ENCODE measurements around the gene JAG1.
A peak's percentile ranks its signal among the peaks of the same experiment; 100 is the strongest.

Gene JAG1

DNA sequence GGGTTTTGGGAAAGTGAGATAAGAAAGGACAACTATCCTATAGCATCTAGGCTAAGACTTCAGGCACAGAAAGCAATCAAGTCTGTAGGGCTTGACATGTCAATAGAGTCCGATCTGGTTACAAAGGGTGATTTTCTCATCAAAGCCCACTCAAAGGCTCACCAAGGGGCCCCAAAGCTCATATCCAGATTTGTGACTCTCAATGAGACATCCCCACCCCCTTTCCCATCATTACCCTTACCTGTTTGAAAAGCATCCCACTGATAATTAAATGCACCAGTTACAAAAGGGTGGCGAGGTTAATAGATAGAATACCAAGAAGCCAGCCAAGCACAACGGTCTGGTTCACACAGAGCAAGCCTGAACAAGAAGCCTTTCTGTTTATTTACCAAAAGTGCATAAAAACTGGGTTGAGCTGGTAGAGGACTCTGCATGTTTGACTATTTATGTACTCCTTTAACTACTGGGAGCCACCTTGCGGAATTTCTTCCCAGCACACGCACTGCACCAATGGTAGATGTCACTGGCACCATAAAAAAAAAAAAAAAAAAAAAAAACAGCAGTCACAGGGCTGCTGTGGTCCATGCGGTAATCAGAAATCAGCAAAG lies 6.1 kb downstream of the JAG1 start:
- no peak for DNase-seq (ENCODE audit: low spot score)

DNA sequence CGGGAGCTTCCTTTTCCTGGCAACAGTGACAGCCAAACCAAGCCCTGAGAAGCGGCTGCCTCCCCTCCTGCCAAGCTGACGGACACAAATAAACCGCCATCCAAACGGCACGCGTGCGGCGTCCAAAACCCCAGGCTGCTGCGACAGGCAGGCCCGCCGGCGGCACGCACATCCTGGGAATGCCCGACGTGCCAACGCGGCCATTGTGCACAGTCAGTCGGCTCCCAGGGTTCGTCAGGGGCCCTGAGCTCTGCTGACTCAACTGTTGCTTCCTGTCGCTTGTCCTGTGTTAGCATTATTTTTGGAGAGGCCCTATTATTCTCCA lies 6.8 kb downstream of the JAG1 start:
- DNase-seq (ENCODE audit: low spot score): no peak

DNA sequence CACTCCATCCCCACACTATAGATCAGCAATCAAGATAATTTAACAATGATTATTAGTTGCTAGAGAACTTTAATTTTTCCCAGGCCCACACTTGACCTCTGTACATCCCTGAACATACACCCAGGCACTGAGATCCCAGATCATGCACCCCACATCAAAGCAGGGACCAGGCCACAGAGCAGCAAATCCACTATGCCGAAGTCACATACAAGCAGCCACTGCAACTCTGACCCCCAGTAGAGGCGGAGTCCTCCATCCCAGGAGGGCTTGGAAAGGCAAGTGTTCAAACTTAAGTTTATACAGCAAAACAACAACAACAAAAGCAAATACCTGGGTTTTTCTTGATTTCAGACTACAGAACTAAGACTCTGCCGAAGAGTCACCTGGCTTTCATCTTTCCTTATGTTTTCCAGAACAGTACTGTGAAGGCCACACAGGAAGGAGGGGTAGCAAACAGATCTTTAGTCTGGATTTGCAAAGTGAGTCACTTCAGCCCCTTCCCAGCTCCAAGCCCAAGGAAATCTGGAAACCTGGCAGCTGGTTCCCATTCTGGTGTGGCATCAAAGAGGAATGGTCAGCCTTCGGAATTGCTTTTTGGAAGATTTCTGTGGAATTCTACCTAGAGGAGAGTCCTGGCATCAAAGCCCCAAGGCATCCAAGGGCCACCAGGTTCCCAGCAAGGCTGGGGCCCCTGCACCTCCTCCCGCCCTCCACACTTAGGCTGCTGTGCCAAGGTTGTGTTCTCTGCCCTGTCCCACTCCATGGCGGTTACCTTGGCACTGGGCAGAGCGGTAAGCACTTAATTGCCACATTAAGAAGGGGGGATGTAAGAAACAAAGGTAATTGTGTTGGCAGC lies 7.3 kb downstream of the JAG1 start:
- no peak for DNase-seq (ENCODE audit: low spot score)

DNA sequence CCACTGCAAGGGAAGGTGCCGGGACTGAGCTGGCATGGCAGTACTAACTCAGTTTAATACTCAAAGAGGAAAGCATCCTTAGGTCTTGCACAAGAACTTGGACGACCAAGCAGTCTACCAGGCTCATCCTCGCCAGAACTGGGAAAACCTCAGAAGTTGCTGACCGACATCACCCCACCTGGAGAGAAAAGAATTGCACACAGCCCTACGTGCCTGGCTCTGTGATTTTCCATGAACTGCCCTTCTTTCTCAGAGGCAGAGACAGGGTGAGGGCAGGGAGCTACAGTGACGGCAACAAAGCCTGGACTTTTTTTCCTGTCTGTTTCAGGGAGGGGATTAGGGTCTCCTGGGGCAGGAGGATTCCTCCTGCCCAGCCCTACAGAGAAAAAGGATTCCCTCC lies 8.0 kb downstream of the JAG1 start:
- DNase-seq (ENCODE audit: low spot score): no peak

DNA sequence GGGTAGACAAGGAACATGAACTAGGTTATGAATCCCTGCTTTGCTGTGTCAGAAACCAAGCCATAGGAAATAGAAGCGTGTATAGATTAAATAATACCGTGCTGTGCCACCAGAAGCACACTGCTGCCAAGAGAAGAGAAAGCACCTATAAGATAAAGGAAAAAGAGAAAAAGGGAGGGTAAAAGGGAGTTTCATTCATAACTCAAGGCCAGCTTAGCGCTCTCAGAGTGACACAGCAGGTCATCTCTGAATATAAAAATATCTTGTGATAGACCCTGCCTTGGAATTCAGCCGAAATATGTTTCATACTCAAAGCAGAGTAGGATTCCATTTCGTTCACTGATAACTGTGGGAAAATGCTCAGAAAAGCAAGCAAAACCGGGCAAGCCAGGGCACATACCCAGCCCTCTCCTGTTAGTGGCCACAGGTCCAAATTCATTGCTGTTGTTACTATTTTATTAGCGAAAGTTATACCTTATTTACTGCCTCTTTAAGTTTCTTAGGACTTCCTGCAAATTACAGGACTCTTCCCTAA lies 8.7 kb downstream of the JAG1 start:
- no peak for DNase-seq (ENCODE audit: low spot score)

DNA sequence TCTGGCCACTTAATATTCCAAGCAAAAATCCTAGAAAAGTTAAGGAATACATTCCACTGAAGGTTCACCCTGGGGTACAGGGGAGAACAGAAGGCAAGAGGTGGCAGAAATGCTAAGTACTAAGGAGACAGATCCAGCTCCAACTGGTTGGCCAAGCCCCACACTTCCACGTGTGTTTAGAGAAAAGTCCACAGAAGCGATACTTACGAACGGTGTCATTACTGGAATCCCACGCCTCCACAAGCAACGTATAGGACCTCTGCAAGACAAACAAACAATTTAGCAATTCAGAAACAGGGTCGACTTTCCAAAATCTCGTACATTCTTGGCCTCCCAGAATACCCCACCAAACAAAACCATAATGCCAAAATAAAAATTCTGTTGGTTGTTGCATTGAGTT lies 10.0 kb downstream of the JAG1 start:
- no peak for DNase-seq (ENCODE audit: low spot score)

DNA sequence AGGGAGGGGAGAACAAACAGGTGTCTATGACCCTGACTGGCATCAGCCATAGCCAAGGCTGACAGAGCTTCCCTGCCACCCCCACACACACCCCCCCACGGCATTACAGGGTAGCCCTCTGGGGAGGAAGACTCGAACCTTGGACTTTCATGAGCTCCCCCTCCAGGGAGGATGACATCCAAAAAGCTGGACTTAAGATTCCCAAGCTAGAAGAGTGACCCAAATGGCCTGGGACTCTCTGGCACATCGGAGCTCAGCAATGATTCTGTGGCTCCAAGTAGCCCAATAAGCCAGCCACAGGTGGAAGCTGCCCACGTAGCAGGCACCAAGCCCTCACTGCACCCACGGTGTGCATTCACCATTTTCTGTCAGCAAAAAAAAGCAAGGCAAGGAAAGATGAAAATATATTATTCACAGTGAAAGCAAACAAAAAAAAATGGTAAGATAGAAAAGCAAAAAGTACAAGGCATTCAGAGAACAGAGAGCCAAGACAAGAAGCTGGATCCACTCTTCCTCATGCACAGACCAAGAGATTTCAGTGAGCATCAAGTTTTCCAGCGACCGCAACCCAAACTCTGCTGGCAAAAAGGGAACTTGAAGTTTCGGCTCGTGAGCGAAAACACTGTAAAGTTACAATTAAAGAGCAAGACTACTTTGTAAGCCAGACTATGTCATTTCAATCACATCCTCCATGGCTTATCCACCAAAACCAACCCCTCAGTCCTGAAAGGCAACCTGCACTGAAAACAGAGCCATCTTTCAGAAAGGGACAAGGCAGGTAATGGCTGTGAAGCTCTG lies 10.9 kb downstream of the JAG1 start:
- no peak for DNase-seq (ENCODE audit: low spot score)

DNA sequence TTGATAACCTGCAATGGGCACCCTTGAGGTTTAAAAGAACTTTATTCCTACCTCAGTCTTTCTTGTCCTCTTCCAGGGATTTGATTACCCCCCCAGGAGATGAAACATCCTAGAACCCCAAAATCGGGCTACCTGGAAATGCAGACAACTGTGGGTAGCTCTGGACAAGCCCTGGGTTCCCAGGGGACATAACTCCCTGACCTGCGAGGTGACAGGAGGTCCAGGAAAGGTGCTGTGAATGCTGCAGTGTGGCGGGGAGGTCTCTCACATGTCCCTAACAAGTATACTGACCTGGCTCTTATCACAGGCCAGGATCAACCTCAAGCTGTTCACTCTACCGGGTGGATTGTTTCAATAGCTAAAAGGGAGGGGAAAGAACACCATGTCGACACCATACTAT lies 11.6 kb downstream of the JAG1 start:
- no peak for DNase-seq (ENCODE audit: low spot score)

DNA sequence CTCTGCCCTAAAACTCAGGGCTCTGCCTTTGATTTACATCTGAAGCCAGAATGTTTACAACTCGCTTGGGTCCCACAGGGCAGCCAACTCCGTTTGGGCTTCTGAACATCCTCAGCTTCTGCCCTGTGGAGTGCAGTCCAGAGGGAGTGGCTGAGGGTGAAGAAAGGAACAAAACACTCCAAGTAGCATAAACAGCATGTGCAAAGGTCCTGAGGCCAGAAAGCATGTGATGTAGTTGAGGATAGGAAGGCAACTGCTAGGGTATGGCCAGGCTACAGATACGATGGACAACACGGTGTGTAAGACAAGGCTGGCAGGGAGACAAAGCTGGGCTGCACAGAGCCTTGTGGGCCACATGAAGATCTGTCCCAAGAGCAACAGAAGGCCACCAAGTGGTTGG lies 12.5 kb downstream of the JAG1 start:
- DNase-seq (ENCODE audit: low spot score): no peak

DNA sequence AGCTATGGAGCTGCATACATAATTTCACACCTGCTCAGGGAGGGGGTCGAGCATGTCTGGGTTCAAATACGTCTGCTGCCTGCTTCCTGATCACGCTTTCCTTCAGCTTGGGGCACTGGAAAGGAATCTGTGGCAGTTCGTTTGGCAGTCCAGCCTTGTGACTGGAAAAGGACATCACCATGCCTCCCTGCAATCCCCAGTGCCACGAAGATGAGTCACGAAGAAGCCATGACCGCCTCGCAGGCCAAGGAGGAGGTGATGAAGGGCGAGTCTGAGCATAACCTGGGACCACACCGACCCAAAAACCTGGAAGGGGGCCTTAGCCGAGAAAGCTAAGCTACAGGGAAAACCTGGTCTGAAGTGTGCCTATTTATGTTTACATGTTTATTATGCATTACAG lies 13.1 kb downstream of the JAG1 start:
- DNase-seq (ENCODE audit: low spot score): no peak

DNA sequence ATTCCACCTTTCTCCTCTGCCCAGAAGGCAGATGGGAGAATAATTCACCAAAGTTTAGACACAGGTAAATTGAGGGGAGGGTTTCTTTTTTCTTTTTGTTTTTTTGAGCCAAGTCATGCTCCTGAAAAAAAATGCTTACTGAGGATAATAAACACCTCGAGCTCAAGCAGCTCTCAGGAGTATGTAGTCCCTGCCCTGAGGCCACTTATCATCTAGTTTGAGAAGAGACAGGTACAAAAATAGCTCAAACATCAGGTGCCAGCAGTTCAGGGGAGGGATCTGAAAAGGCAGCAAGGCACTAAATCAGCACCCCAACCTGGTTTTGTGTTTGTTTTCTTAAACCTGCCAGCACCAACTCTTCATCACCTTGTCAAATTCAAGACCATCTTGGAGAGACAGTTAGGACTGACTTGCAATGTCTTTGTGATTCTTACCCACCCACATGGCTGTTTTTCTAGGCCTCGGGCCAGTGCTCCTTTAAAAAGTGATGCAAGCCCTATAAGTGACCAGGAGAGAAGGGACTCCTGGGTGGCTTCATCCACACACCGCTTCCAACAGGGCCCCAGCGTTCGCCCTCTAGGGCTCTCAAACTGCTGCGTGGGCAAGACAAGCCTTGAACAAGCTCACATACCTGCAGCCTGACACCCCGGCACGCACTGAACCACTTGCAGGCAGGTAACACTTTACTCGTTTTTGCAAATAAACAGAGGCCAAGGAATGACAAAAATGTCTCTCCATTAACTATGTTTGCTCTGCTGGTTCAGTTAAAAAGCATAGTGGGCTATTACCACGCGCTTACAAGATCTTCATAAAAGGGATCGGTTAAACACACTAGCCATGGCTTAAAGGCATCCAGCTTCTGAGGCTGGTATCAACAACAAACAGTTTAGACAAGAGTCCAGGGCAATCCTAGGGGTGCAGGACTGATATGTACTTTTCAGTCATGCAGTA lies 13.9 kb downstream of the JAG1 start:
- no peak for DNase-seq (ENCODE audit: low spot score)

DNA sequence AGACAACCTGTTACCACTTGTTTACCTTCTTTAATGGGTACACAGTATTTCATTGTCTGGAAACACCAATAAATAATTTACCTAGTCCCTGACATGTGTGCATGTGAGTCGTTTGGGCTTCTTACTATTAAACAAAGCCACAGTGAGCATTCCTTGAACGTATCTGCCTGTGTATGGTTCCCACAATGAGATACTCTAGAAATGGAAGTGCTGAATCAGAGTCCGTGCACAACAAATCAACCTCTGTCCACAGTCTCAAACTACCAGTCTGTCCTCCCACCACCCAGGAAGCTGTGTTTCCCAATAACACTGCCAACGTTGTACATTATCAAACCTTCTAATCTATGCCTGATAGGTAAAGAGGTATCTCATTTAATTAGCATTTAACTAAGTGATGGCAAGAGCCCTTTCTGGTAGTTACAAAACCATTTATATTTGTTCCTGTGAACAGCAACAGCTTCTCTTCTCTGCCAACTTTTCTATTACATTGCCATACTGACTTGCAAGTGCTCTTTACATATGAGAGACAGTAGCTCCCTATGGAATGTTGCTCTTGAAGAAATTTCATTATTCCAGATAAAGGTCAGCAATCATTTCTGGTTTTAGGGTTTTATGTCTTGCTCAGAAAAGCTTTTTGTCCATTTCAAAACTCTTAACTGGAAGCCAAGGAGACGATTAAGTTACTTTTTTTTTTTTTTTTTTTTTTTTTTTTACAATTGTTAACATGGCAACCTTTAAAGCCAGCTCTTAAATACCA lies 14.7 kb downstream of the JAG1 start:
- no peak for DNase-seq (ENCODE audit: low spot score)

DNA sequence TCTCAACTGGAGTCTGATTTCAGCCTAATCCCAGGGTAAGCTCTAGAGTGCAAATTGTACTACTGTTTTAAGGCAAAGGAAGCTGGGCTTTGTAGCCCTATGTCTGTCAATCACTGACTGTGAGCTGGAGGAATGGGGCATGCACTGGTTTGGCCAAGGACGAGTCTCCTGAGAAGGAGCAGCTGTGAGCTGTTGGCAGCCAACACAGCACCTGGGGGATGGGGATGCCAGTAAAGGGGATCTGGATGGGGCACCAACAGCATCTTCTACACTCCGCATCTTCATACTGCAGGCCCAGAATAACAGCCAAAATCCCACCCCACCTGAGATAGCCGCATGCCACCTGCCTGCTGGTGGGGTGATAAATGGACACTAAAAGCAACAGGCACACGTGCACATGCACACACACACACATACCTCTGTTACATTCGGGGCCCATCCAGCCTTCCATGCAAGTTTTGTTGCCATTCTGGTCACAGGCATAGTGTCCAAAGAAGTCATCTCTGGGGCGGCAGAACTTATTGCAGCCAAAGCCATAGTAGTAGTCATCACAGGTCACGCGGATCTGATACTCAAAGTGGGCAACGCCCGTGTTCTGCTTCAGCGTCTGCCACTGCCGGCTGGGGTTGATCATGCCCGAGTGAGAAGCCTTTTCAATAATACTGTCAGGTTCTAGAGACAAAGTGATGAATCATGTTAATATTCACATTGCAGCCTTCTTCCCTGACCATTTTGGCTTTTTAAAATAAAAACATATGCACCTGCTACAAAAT lies 15.6 kb downstream of the JAG1 start:
- DNase-seq (ENCODE audit: low spot score): no peak

DNA sequence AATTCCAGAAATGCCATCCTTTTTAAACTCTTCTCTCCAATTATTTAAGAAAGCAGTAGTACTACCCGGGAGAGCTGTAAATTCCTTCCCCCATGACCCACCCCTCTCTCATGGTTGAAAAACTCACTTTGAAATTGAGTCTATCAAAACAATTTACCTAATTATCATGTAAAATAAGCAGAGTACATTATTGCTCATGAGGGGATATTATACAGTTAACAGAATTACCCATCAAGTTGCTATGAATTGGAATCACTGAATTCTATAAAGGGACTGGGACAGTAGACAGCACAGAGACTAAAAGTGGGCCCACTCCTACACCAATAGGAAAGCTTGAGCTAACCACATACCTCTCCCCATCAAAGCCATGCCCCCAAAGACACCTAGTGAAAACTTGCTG lies 16.3 kb downstream of the JAG1 start:
- no peak for DNase-seq (ENCODE audit: low spot score)

DNA sequence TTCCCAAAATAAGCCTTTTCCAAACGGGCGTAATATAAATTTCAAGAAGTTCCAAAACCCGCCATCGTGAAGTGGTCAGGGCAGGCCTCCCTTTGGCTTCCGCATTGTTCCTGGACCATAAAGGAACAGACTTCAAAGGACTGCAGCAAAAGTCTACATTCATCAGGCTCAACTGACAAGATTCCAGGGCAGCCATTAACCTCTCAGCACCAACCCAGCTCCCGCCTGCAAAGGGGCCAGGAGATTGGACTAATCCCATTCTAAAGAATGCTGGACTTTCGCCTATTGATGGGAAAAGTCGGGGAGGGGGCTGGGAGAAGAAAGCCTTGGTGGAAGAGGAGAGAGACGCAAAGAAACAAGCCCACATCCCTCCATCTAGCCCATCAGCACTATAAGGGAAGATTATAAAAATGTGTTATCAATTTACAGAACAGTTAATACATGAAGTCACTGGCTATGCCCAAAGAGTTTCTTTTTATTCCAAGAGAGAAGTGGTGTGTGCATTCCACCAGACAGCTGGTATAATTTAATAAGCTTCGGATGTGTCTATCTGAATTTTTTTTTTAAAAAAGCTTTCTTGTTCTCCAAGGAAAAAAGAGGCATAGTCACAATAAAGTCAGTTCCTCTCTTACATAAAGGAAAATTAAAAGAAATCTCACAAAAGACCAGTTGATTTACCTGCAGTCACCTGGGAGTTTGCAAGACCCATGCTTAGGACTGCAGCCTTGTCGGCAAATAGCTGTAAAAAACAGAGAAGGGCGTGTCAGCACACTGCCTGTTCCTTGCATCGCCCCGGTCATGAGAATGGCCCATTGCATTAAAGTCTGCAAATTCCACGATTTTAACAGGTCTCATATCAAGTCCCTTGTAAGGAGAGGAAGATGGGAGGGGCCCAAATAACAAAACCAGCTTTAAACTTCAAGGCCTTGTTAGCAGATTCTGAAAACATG lies 17.8 kb downstream of the JAG1 start:
- no peak for DNase-seq (ENCODE audit: low spot score)

DNA sequence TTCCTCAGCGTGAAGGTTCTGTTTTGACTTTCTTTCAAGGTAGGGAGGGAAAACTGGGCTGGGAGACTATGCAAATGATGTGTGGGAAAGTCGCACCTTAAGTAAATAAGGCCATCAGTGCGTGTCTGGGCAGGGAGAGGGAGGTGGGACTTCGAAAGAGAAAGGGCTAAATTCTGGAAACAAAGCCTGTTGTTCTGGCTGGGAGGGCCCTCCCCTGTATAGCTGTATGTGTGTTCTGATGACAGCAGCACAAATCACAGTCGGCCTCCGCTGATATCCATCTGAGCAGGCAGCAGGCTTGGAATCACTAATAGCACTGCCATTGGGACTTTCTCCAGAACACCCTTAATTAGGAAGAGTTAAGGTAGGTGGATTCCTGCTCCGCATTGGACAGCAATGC lies 19.2 kb downstream of the JAG1 start:
- no peak for DNase-seq (ENCODE audit: low spot score)

DNA sequence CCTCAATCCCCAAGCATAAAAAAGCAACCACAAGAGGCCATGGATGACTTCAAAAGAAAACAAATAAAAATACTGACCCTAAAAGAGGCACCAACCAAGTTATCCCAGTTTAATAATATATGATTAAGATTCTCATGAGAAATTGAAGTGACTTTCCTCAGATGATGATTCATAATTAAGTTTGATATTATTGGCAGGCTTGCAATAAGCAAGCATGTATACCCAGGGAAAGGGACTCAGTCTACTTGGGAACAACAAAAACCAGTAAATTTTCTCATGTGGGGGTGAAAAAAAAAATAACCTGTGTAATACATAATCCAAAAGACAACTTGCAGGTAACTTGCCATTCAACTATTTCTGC lies 19.6 kb downstream of the JAG1 start:
- no peak for DNase-seq (ENCODE audit: low spot score)

DNA sequence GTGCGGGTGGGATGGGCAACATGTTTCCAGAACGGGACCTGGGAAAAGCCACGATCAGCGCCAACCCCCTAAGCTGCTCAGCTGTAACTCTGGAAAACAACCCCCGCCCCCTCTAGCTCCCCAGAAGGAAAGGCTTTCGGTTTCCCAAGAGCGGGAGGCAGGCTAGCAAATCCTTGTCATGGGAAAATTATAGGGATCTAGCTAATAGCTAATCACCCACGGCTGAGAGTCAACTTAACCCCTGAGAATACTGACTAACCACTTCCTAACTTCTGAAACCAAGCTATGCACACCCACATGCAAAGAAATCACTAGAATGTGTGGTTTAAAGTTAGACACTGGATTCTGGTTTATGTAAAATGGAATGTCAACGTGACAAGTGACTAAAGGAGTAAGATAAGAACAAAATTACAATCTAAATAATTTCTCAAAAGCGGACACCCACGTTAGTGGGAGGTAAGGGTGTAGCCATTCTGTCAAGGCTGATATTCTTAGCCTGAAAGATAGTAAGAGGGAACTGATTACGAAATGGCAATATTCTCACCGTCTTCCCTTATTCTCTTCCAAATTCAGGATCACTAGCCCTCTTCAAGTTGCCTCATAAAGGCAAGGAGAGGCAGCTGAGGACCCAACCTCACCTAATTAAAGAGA lies 20.1 kb downstream of the JAG1 start:
- peak; percentile 49 for DNase-seq (ENCODE audit: low spot score)

All from AG20443 (cell line).